22Rv1 (cell line): ENCODE results near the gene FBXO15.

Experiments used
- H3K27ac ChIP-seq: fragments of 450-650 bp; 2 replicates; pipeline ENCODE4 v1.5.1; 2017
- ZFX ChIP-seq: fragments of 450-650 bp; IDR thresholded peaks from 2 replicates; pipeline ENCODE4 v1.6.1; 2017; ENCODE audit warnings: antibody characterized with exemption, borderline replicate concordance
- TF ChIP-seq, protein P1 (sequence below): fragments of 450-650 bp; IDR thresholded peaks from 2 replicates; pipeline ENCODE4 v1.5.1; 2017; ENCODE audit warnings: mild to moderate bottlenecking

The FBXO15 gene

GRCh38 chr18:74146756-74147155, 878 bp downstream of the FBXO15 start:
- TF ChIP-seq, protein P1, sequence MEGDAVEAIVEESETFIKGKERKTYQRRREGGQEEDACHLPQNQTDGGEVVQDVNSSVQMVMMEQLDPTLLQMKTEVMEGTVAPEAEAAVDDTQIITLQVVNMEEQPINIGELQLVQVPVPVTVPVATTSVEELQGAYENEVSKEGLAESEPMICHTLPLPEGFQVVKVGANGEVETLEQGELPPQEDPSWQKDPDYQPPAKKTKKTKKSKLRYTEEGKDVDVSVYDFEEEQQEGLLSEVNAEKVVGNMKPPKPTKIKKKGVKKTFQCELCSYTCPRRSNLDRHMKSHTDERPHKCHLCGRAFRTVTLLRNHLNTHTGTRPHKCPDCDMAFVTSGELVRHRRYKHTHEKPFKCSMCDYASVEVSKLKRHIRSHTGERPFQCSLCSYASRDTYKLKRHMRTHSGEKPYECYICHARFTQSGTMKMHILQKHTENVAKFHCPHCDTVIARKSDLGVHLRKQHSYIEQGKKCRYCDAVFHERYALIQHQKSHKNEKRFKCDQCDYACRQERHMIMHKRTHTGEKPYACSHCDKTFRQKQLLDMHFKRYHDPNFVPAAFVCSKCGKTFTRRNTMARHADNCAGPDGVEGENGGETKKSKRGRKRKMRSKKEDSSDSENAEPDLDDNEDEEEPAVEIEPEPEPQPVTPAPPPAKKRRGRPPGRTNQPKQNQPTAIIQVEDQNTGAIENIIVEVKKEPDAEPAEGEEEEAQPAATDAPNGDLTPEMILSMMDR: no peak
- no peak for TF ChIP-seq ZFX
- no peak overlapping the region for H3K27ac ChIP-seq

- H3K27ac ChIP-seq: no peak overlapping the region
These were observed 5.4 kb downstream of the FBXO15 start for GRCh38 chr18:74142252-74142651.

DNA sequence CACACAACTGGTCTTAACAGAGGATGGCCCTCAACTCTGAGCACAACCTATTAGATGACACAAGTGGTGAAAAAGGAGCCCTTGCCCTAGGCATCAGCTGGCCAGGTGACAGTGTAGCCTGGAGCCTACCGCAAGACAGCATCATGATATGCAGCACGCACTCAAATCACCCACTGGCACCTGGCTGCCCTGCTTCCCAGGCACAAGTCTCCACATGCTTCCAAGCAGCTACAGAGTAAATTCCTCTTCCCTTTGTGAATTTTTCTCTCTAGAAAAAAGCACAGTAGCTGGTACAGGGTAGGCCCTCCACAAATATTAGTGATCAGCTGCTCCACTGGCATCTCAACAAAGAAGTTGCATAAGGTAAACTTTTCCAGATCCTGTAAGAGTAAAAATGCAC, 6.0 kb downstream of the FBXO15 start:
- TF ChIP-seq ZFX: no peak
- TF ChIP-seq, protein P1: no peak
- H3K27ac ChIP-seq: no peak overlapping the region

More at GRCh38 chr18:74142252-74142651, 5.4 kb downstream of the FBXO15 start:
- TF ChIP-seq ZFX: no peak
- TF ChIP-seq, protein P1: no peak

DNA sequence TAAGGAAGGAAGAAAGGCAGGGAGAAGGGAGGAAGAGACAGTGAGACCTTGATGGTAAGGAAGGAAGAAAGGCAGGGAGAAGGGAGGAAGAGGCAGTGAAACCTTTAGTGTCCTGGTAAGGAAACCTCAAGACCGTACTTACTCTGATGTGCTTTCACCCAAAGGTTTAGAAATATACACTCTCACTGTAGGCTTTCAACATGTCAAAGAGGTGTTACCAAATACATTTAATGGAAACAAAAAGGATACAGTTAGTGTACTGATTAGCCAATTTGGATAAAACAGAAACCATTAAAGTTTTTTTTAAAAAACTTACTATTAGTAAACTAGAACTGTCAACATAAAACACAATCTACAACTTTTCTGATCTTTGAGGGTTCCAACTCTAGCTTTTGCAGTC, 7.1 kb downstream of the FBXO15 start:
- no peak overlapping the region for H3K27ac ChIP-seq
- TF ChIP-seq, protein P1: no peak
- no peak for TF ChIP-seq ZFX

- TF ChIP-seq ZFX: no peak
- TF ChIP-seq, protein P1: no peak
- H3K27ac ChIP-seq: no peak overlapping the region
These were observed 7.7 kb downstream of the FBXO15 start for GRCh38 chr18:74139888-74140287.

- no peak overlapping the region for H3K27ac ChIP-seq
- no peak for TF ChIP-seq ZFX
- TF ChIP-seq, protein P1: no peak
These were observed 8.2 kb downstream of the FBXO15 start for GRCh38 chr18:74139411-74139810.

- TF ChIP-seq, protein P1: no peak
- TF ChIP-seq ZFX: no peak
- no peak overlapping the region for H3K27ac ChIP-seq
These were observed 9.6 kb downstream of the FBXO15 start for GRCh38 chr18:74137920-74138538.
